OCI-LY1 (cell line): ENCODE results near the gene PSMG4.

Experiments used
- CTCF ChIP-seq: fragments of 200-600 bp; sonication (generic), shearing (Covaris generic); IDR thresholded peaks from 2 replicates; pipeline ENCODE4 v1.5.1; 2017; ENCODE audit warnings: mild to moderate bottlenecking, antibody characterized with exemption, low read length, moderate library complexity, mixed read lengths
- EZH2 ChIP-seq: fragments of 200-600 bp; sonication (generic), shearing (Covaris generic); IDR thresholded peaks from 2 replicates; pipeline ENCODE4 v1.8.0; 2017; ENCODE audit warnings: borderline replicate concordance, mixed run types, mild to moderate bottlenecking, antibody characterized with exemption, low read length, moderate library complexity, mixed read lengths

GRCh38 chr6:3308106-3308505 is 49.4 kb downstream of the PSMG4 start:
- TF ChIP-seq CTCF (no peak), EZH2 (no peak)
